Subcutaneous adipose tissue (tissue), 4 donors: ENCODE results near the gene VASN. TPM values are rescaled to one million over a fixed set of nuclear protein-coding genes. Genes with fewer than 3 reads are reported as not detected.

Experiments
- CTCF ChIP-seq: fragments of 450-650 bp; IDR thresholded peaks from one replicate; pipeline ENCODE4 v1.5.1; 2016; ENCODE audit warnings: low read depth, mild to moderate bottlenecking, control low read depth, antibody characterized with exemption, moderate library complexity
- small RNA-seq: library from RNA; depleted of rRNA; stranded (forward); fragments of <200 nt; gene quantifications from one replicate; pipeline ENCODE3, GENCODE V24; 2016
- total RNA-seq, 4 donors: library from RNA; depleted of rRNA; stranded (reverse); fragments of >200 nt; gene quantifications; one replicate each; pipeline ENCODE4 v1.1.0, GENCODE V29; 2016

The VASN gene
- total RNA-seq, 4 donors from 2014 or later: 13.7 to 34.9 (median 22.3) TPM

- TF ChIP-seq CTCF: no peak
These were observed 56.9 kb downstream of the VASN start for GRCh38 chr16:4428500-4428899.

- TF ChIP-seq CTCF: no peak
These were observed 59.4 kb downstream of the VASN start for GRCh38 chr16:4431023-4431422.

Small RNAs within 50 kb of the gene (small RNA-seq; reads per million reads assigned to genes)
- gene AC012676.2: not detected

Other genes starting within 250 kb of the VASN start
- gene SRL, start 129.8 kb upstream of the VASN start, total RNA-seq: 1 to 10 TPM in 1 of 4 donors, under 1 TPM in 3; 0.16 to 2.3 (median 0.50) TPM
- 1 to 10 TPM; 4.6 to 5.3 (median 5.0) TPM for gene TFAP4, start 98.8 kb upstream of the VASN start, total RNA-seq
- gene GLIS2, start 55.8 kb upstream of the VASN start, total RNA-seq: 1 to 10 TPM in 2 of 4 donors, under 1 TPM in 2; 0.85 to 2.1 (median 1.5) TPM
- 10 to 100 TPM; 15.3 to 52.0 (median 34.5) TPM for gene PAM16, start 20.5 kb upstream of the VASN start, total RNA-seq
- gene CORO7, start 44.7 kb downstream of the VASN start, total RNA-seq: 10 to 100 TPM; 15.5 to 40.9 (median 24.7) TPM
- gene DNAJA3, start 54.0 kb downstream of the VASN start, total RNA-seq: 10 to 100 TPM; 24.8 to 42.4 (median 31.8) TPM
- gene NMRAL1, start 102.8 kb downstream of the VASN start, total RNA-seq: 10 to 100 TPM; 29.0 to 55.6 (median 42.1) TPM
- gene HMOX2, start 104.5 kb downstream of the VASN start, total RNA-seq: 100 to 1,000 TPM in 1 of 4 donors, 10 to 100 TPM in 3; 57.8 to 131 (median 88.8) TPM
- gene CDIP1, start 166.9 kb downstream of the VASN start, total RNA-seq: 10 to 100 TPM in 1 of 4 donors, 1 to 10 TPM in 3; 7.3 to 18.3 (median 8.6) TPM
- 1 to 10 TPM in 1 of 4 donors, not detected in 3; 1.1 TPM for gene C16orf96, start 184.5 kb downstream of the VASN start, total RNA-seq
- 1 to 10 TPM; 1.7 to 7.0 (median 4.2) TPM for gene UBALD1, start 243.0 kb downstream of the VASN start, total RNA-seq